HepG2 (cell line): ENCODE data around the gene KCNAB3. TPM values are rescaled to one million over a fixed set of nuclear protein-coding genes. Genes with fewer than 3 reads are reported as not detected.
A peak's percentile ranks its signal among the peaks of the same experiment; 100 is the strongest.

Source experiments
- CENPT ChIP-seq: sonication (generic); formaldehyde crosslinking; IDR thresholded peaks from 2 replicates; pipeline ENCODE4 v1.8.0; 2022; ENCODE audit warnings: low read depth, mild to moderate bottlenecking, moderate library complexity, missing genetic modification reagents
- HOXA3 ChIP-seq: sonication (generic); formaldehyde crosslinking; IDR thresholded peaks from 2 replicates; pipeline ENCODE4 v1.5.0; 2020; ENCODE audit warnings: missing genetic modification reagents
- JUND ChIP-seq: sonication (generic); formaldehyde crosslinking; IDR thresholded peaks from 2 replicates; pipeline ENCODE4 v1.8.0; 2022; ENCODE audit warnings: mild to moderate bottlenecking, missing genetic modification reagents
- MYNN ChIP-seq: sonication (generic); formaldehyde crosslinking; IDR thresholded peaks from 2 replicates; pipeline ENCODE4 v1.4.0; 2020; ENCODE audit warnings: mild to moderate bottlenecking, low read depth, missing genetic modification reagents
- NKX3-1 ChIP-seq: sonication (generic); formaldehyde crosslinking; IDR thresholded peaks from 2 replicates; pipeline ENCODE4 v1.5.0; 2020; ENCODE audit warnings: missing genetic modification reagents
- PLSCR1 ChIP-seq: sonication (generic); formaldehyde crosslinking; IDR thresholded peaks from 2 replicates; pipeline ENCODE4 v1.5.0; 2020; ENCODE audit warnings: missing genetic modification reagents, mild to moderate bottlenecking, borderline replicate concordance
- SCMH1 ChIP-seq: sonication (generic); formaldehyde crosslinking; IDR thresholded peaks from 2 replicates; pipeline ENCODE4 v1.9.0; 2021; ENCODE audit warnings: missing genetic modification reagents, mild to moderate bottlenecking, borderline replicate concordance
- SETDB1 ChIP-seq: sonication (generic); formaldehyde crosslinking; IDR thresholded peaks from 2 replicates; pipeline ENCODE4 v1.5.1; 2020; ENCODE audit warnings: missing genetic modification reagents, mild to moderate bottlenecking, borderline replicate concordance
- SNAPC4 ChIP-seq: sonication (generic); formaldehyde crosslinking; IDR thresholded peaks from 2 replicates; pipeline ENCODE4 v1.4.0; 2020; ENCODE audit warnings: mild to moderate bottlenecking, missing genetic modification reagents
- SOX6 ChIP-seq, 2 experiments: fragments of 450-650 bp in 1 of 2; sonication (generic) in 1 of 2; formaldehyde crosslinking in 1 of 2; IDR thresholded peaks; 2 replicates each; pipeline versions ENCODE4 v1.4.0 to v1.6.1; 2017 to 2020; ENCODE audit warnings: antibody characterized with exemption in 1 of 2, mild to moderate bottlenecking in 1 of 2, missing genetic modification reagents in 1 of 2
- TCF7L2 ChIP-seq: IDR thresholded peaks from 2 replicates; pipeline ENCODE4 v1.6.1; 2011; ENCODE audit warnings: mild to moderate bottlenecking, low read depth, low read length, moderate library complexity
- ZBTB21 ChIP-seq: sonication (generic); formaldehyde crosslinking; IDR thresholded peaks from 2 replicates; pipeline ENCODE4 v1.4.0; 2020; ENCODE audit warnings: missing genetic modification reagents
- ZHX1 ChIP-seq: sonication (generic); formaldehyde crosslinking; IDR thresholded peaks from 2 replicates; pipeline ENCODE4 v1.8.1; 2022; ENCODE audit warnings: low read depth, mild to moderate bottlenecking, missing genetic modification reagents
- ZNF276 ChIP-seq: sonication (generic); formaldehyde crosslinking; IDR thresholded peaks from 2 replicates; pipeline ENCODE4 v1.4.0; 2020; ENCODE audit warnings: mild to moderate bottlenecking, low read depth, missing genetic modification reagents
- ZNF430 ChIP-seq: sonication (generic); formaldehyde crosslinking; IDR thresholded peaks from 2 replicates; pipeline ENCODE4 v1.9.0; 2021; ENCODE audit warnings: mild to moderate bottlenecking, missing genetic modification reagents
- ZNF44 ChIP-seq: sonication (generic); formaldehyde crosslinking; IDR thresholded peaks from 2 replicates; pipeline ENCODE4 v1.5.1; 2020; ENCODE audit warnings: mild to moderate bottlenecking, missing genetic modification reagents
- ZNF460 ChIP-seq: sonication (generic); formaldehyde crosslinking; IDR thresholded peaks from 2 replicates; pipeline ENCODE4 v1.5.1; 2020; ENCODE audit warnings: missing genetic modification reagents, mild to moderate bottlenecking, borderline replicate concordance
- ZNF746 ChIP-seq: sonication (generic); formaldehyde crosslinking; IDR thresholded peaks from 2 replicates; pipeline ENCODE4 v1.8.0; 2022; ENCODE audit warnings: mild to moderate bottlenecking, missing genetic modification reagents
- ZSCAN30 ChIP-seq: sonication (generic); formaldehyde crosslinking; IDR thresholded peaks from 2 replicates; pipeline ENCODE4 v1.5.0; 2020; ENCODE audit warnings: mild to moderate bottlenecking, missing genetic modification reagents
- polyA plus RNA-seq, 8 experiments: library from polyadenylated mRNA; depleted of rRNA in 3 of 8; stranded (reverse) in 7 of 8; unstranded in 1 of 8; fragments of >200 nt; fragmentation: Illumina TruSeq in 4 of 8; extraction: Trizol in 4 of 8; gene quantifications; 2 replicates each; pipeline versions ENCODE4 v1.2.1 to v1.2.3, GENCODE V29; 2011 to 2016; ENCODE audit warnings: low read depth in 4 of 8, missing spikeins in 1 of 8, mixed read lengths in 1 of 8; ENCODE audit not compliant: insufficient read depth in 1 of 8
- total RNA-seq, 5 experiments: library from RNA; depleted of rRNA; stranded (reverse); fragments of >200 nt; fragmentation: Illumina TruSeq; extraction: Trizol; gene quantifications; 2 replicates each; pipeline ENCODE4 v1.2.3, GENCODE V29; 2016; ENCODE audit warnings: low read depth in 1 of 5

KCNAB3 gene
- total and polyA plus RNA-seq, 2 of the 13 experiments (the other 11 are each of a cell fraction or from before 2014, with no cell fraction given): 0.29 to 0.88 TPM

GRCh38 chr17:7888184-7888920 is 41.3 kb downstream of the KCNAB3 start, which contains the start of gene CHD3 (continued):
- TF ChIP-seq CENPT (CRISPR knock-in tag) (no peak), HOXA3 (CRISPR knock-in tag) (no peak), ZNF44 (CRISPR knock-in tag) (no peak), ZNF430 (CRISPR knock-in tag) (no peak), NKX3-1 (CRISPR knock-in tag) (no peak), MYNN (CRISPR knock-in tag) (0 out of 2 replicates have a peak, but pooled peaks have one; percentile 4), SCMH1 (CRISPR knock-in tag) (no peak), ZNF746 (CRISPR knock-in tag) (no peak), PLSCR1 (CRISPR knock-in tag) (no peak), ZBTB21 (CRISPR knock-in tag) (0 out of 2 replicates have a peak, but pooled peaks have one; percentile 12), SNAPC4 (CRISPR knock-in tag) (0 out of 2 replicates have a peak, but pooled peaks have one; percentile 6), TCF7L2 (no peak), SOX6 (IDR thresholded peaks at IDR 0.05) (no peak), SOX6 (CRISPR knock-in tag; IDR thresholded peaks at IDR 0.05) (no peak), ZNF276 (CRISPR knock-in tag) (no peak), JUND (CRISPR knock-in tag) (no peak), ZNF460 (CRISPR knock-in tag) (no peak), SETDB1 (CRISPR knock-in tag) (no peak), ZHX1 (CRISPR knock-in tag) (no peak), ZSCAN30 (CRISPR knock-in tag) (no peak)
